ENCODE data around the gene SPSB2.
A peak's percentile ranks its signal among the peaks of the same experiment; 100 is the strongest.

Gene SPSB2, protein sequence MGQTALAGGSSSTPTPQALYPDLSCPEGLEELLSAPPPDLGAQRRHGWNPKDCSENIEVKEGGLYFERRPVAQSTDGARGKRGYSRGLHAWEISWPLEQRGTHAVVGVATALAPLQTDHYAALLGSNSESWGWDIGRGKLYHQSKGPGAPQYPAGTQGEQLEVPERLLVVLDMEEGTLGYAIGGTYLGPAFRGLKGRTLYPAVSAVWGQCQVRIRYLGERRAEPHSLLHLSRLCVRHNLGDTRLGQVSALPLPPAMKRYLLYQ

DNA sequence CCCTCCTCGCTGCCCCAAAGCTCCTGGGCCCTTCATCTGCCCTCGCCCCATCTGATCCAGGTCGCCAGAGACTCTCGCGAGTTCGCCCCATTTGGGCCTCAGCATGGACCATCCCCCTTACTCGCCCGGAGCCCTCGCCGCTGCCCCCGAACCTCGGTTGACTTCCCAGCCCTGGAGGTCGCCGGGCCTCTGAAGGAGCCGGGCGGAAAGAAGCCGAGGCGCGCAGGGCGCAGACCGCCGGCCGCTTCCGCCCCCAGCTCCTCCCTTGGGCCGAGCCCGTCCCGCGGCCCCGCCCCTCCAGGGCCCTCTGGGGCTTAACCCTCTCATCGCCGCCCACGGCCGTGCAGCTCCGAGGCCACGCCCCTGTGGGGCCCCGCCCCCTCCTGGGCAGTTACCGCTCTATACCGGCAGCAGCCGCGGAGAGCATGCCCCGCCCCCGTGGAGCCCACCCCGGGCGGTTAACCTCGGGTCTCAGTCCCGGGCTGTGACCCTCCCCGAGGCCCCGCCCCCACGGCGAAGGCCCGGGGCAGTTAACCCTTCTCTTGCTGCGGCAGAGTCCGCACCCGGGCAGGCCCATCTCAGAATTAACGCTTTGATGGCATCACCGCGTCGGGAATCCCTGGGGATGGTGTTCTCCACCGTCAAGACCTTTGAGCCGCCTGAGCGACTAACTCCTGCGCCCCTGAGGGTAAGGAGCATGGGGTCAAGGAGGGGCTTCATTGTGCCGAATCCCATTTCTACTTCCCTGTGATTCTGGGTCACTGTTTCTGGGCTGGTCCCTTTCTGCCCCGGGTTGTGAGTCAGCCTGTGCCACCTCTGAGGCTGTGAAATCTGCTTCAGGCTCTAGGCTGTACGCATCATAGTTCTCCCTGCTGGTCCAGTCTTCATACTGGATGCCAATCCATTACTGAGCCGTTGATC, at the start of gene SPSB2:
Gene SPSB2 (minus strand): TSS at position 210 of the 921 bp plus-strand sequence. CDS start 402 bp downstream, outside the sequence.
- Histone ChIP-seq H3K27ac (ENCODE audit: low read length) (peak within 1 kb of the TSS; percentile 77), H3K4me1 (ENCODE audit: control insufficient read depth, insufficient read depth, low read length) (peaks cover 41% of the 10 kb centered on the region), H3K27me3 (ENCODE audit: control insufficient read depth in 1 of 2, insufficient read depth in 2 of 2, low read length in 2 of 2) (no peaks in the 10 kb centered on the region), H3K4me3 (ENCODE audit: low read length in 2 of 2) (peak within 1 kb of the TSS; percentile 91), H3K9me3 (ENCODE audit: control insufficient read depth in 2 of 2, low read length in 2 of 2) (no peaks in the 10 kb centered on the region), H3K36me3 (ENCODE audit: control insufficient read depth in 2 of 2, insufficient read depth in 2 of 2, low read length in 2 of 2) (peaks cover 9 to 19% of the 10 kb centered on the region in 2 donors), H3K9ac (ENCODE audit: low read length in 2 of 2) (peak within 1 kb of the TSS; percentile 84 to 90)

DNA sequence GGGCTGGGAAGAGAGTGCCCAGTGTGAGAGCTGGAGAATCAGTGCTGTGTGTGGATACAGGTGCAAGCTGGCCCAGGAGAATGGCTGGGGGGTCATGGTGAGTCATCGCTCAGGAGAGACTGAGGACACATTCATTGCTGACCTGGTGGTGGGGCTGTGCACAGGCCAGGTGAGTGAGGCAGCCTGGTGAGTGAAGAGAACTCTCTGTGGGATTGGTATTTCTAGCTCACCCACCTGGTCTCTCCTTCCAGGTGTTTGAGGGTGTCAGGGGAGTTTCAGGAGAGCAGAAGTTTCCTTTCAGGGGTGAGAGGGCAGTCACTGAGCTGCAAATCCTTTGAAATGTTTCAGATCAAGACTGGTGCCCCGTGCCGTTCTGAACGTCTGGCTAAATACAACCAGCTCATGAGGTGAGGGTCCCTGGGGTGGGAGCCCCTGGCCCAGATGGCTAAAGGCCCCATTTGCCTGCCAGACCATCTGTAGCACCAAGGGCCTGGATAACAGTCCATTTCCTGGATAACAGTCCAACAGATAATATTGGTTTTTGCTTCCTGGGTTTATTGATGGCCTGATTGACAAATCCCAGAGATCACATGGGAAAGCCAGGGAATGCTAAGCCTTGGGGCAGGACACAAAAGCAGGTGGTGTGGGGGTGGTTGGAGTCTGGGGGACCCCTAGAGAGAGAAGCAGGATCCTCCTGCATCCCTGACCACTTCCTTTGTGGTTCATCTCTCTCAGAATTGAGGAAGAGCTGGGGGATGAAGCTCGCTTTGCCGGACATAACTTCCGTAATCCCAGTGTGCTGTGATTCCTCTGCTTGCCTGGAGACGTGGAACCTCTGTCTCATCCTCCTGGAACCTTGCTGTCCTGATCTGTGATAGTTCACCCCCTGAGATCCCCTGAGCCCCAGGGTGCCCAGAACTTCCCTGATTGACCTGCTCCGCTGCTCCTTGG, 49.2 kb upstream of the SPSB2 start:
- no peaks in the 10 kb centered on the region for H3K9me3 ChIP-seq (ENCODE audit: control insufficient read depth in 2 of 2, low read length in 2 of 2)
- H3K4me3 ChIP-seq (ENCODE audit: low read length in 2 of 2): no peak overlapping the region
- no peak overlapping the region for H3K9ac ChIP-seq (ENCODE audit: low read length in 2 of 2)
- peaks cover 19 to 33% of the 10 kb centered on the region in 2 donors for H3K36me3 ChIP-seq (ENCODE audit: control insufficient read depth in 2 of 2, insufficient read depth in 2 of 2, low read length in 2 of 2)
- H3K4me1 ChIP-seq (ENCODE audit: control insufficient read depth, insufficient read depth, low read length): peaks cover 39% of the 10 kb centered on the region
- peak overlapping the region; percentile 18 for H3K27ac ChIP-seq (ENCODE audit: low read length)
- H3K27me3 ChIP-seq (ENCODE audit: control insufficient read depth in 1 of 2, insufficient read depth in 2 of 2, low read length in 2 of 2): no peaks in the 10 kb centered on the region

DNA sequence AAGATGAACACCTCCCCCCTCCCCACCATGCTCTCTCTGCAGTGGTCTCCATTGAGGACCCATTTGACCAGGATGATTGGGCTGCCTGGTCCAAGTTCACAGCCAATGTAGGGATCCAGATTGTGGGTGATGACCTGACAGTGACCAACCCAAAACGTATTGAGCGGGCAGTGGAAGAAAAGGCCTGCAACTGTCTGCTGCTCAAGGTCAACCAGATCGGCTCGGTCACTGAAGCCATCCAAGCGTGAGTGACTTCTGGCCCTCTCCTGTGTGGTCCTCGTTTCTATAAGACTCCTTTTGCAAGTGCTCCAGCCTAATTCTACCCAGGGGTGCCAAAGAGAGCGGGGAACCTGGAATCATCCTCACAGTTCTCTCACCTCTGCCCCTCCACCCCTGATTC, 48.4 kb upstream of the SPSB2 start:
- peaks cover 32% of the 10 kb centered on the region for H3K4me1 ChIP-seq (ENCODE audit: control insufficient read depth, insufficient read depth, low read length)
- H3K27me3 ChIP-seq (ENCODE audit: control insufficient read depth in 1 of 2, insufficient read depth in 2 of 2, low read length in 2 of 2): no peaks in the 10 kb centered on the region
- H3K36me3 ChIP-seq (ENCODE audit: control insufficient read depth in 2 of 2, insufficient read depth in 2 of 2, low read length in 2 of 2): peaks cover 22 to 40% of the 10 kb centered on the region in 2 donors
- no peak overlapping the region for H3K9ac ChIP-seq (ENCODE audit: low read length in 2 of 2)
- H3K27ac ChIP-seq (ENCODE audit: low read length): no peak overlapping the region
- no peaks in the 10 kb centered on the region for H3K9me3 ChIP-seq (ENCODE audit: control insufficient read depth in 2 of 2, low read length in 2 of 2)
- H3K4me3 ChIP-seq (ENCODE audit: low read length in 2 of 2): no peak overlapping the region

- Histone ChIP-seq H3K4me3 (ENCODE audit: low read length in 2 of 2) (no peak overlapping the region), H3K36me3 (ENCODE audit: control insufficient read depth in 2 of 2, insufficient read depth in 2 of 2, low read length in 2 of 2) (peaks cover 24 to 43% of the 10 kb centered on the region in 2 donors), H3K9me3 (ENCODE audit: control insufficient read depth in 2 of 2, low read length in 2 of 2) (no peaks in the 10 kb centered on the region), H3K9ac (ENCODE audit: low read length in 2 of 2) (no peak overlapping the region), H3K4me1 (ENCODE audit: control insufficient read depth, insufficient read depth, low read length) (peaks cover 28% of the 10 kb centered on the region), H3K27me3 (ENCODE audit: control insufficient read depth in 1 of 2, insufficient read depth in 2 of 2, low read length in 2 of 2) (no peaks in the 10 kb centered on the region), H3K27ac (ENCODE audit: low read length) (no peak overlapping the region)
These were observed 46.5 kb upstream of the SPSB2 start for GRCh38 chr12:6919588-6919987.

DNA sequence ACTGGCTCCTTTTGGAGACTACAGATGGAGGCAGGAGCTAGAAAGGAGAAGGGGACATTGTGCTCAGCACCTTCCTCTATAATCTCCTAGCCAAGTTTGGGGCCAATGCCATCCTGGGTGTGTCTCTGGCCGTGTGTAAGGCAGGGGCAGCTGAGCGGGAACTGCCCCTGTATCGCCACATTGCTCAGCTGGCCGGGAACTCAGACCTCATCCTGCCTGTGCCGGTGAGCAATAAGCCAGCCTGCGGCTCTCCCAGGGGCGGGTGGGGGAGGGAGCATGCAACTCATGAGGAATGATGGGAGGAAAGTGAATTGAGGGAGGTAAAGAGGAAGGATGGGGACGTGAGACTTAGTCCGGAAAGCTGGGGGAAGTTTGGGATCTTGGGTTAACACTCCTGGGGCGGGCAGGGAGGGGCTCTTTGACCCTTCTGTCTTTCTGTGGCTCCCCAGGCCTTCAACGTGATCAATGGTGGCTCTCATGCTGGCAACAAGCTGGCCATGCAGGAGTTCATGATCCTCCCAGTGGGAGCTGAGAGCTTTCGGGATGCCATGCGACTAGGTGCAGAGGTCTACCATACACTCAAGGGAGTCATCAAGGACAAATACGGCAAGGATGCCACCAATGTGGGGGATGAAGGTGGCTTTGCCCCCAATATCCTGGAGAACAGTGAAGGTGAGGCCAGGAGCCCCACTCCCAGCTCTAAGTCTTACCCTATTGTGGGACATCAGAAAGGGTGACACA, 44.6 kb upstream of the SPSB2 start:
- no peaks in the 10 kb centered on the region for H3K9me3 ChIP-seq (ENCODE audit: control insufficient read depth in 2 of 2, low read length in 2 of 2)
- no peaks in the 10 kb centered on the region for H3K27me3 ChIP-seq (ENCODE audit: control insufficient read depth in 1 of 2, insufficient read depth in 2 of 2, low read length in 2 of 2)
- H3K27ac ChIP-seq (ENCODE audit: low read length): no peak overlapping the region
- peaks cover 24 to 36% of the 10 kb centered on the region in 2 donors for H3K36me3 ChIP-seq (ENCODE audit: control insufficient read depth in 2 of 2, insufficient read depth in 2 of 2, low read length in 2 of 2)
- H3K4me3 ChIP-seq (ENCODE audit: low read length in 2 of 2): no peak overlapping the region
- H3K9ac ChIP-seq (ENCODE audit: low read length in 2 of 2): no peak overlapping the region
- peaks cover 27% of the 10 kb centered on the region for H3K4me1 ChIP-seq (ENCODE audit: control insufficient read depth, insufficient read depth, low read length)

GRCh38 chr12:6916426-6917200, 43.5 kb upstream of the SPSB2 start:
- H3K36me3 ChIP-seq (ENCODE audit: control insufficient read depth in 2 of 2, insufficient read depth in 2 of 2, low read length in 2 of 2): peaks cover 19 to 27% of the 10 kb centered on the region in 2 donors
- no peak overlapping the region for H3K9ac ChIP-seq (ENCODE audit: low read length in 2 of 2)
- H3K4me1 ChIP-seq (ENCODE audit: control insufficient read depth, insufficient read depth, low read length): peaks cover 25% of the 10 kb centered on the region
- H3K4me3 ChIP-seq (ENCODE audit: low read length in 2 of 2): no peak overlapping the region
- no peaks in the 10 kb centered on the region for H3K9me3 ChIP-seq (ENCODE audit: control insufficient read depth in 2 of 2, low read length in 2 of 2)
- H3K27ac ChIP-seq (ENCODE audit: low read length): peak overlapping the region; percentile 31
- H3K27me3 ChIP-seq (ENCODE audit: control insufficient read depth in 1 of 2, insufficient read depth in 2 of 2, low read length in 2 of 2): no peaks in the 10 kb centered on the region

GRCh38 chr12:6915789-6916285, 42.7 kb upstream of the SPSB2 start:
- Histone ChIP-seq H3K4me1 (ENCODE audit: control insufficient read depth, insufficient read depth, low read length) (peaks cover 24% of the 10 kb centered on the region), H3K9ac (ENCODE audit: low read length in 2 of 2) (no peak overlapping the region), H3K9me3 (ENCODE audit: control insufficient read depth in 2 of 2, low read length in 2 of 2) (no peaks in the 10 kb centered on the region), H3K36me3 (ENCODE audit: control insufficient read depth in 2 of 2, insufficient read depth in 2 of 2, low read length in 2 of 2) (peaks cover 14 to 24% of the 10 kb centered on the region in 2 donors), H3K27ac (ENCODE audit: low read length) (peak overlapping the region; percentile 92), H3K4me3 (ENCODE audit: low read length in 2 of 2) (peak overlapping the region in 1 of 2 donors; percentile 22), H3K27me3 (ENCODE audit: control insufficient read depth in 1 of 2, insufficient read depth in 2 of 2, low read length in 2 of 2) (no peaks in the 10 kb centered on the region)

DNA sequence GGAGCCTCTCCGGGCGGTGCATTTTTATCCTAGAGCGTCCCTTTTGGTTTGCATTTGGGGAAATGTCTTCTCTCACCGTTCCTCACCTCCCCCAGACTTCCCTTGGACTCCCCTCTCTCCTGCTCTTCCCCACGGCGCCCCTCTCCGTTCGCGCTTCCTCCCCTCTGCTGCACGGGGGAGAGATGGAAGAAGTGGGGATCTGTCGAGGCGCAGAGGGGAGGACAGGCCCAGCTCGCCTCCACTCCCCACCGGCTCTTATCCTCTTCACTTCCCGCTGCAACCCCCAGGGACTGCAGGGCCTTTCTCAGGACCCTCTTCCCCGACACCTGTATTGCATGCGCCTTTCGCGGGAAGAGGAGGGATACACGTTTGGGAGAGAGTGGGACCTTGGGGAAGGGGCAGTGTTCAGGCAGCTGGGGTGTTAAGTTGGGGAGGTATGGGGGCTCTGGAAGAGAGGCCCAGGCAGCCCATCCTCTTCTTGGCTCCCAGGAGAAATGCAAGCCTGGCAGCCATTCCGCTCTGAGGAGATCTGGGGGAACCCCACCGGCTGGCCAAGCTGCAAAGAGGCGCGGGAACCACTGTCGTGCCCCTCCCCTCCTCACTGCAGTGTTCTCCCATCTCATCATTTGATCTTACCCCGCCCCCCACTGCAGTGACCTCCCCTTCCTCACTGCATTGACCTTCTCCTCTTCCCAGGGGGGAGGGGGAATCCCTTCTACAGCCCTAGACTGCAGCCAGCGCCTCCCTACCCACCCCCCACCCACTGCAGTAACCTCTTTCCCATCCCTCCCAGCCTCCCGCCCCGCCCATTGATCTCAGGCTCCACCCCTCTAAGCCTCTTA, 42.1 kb upstream of the SPSB2 start:
- H3K9ac ChIP-seq (ENCODE audit: low read length in 2 of 2): peak overlapping the region; percentile 74 to 91
- no peaks in the 10 kb centered on the region for H3K27me3 ChIP-seq (ENCODE audit: control insufficient read depth in 1 of 2, insufficient read depth in 2 of 2, low read length in 2 of 2)
- H3K36me3 ChIP-seq (ENCODE audit: control insufficient read depth in 2 of 2, insufficient read depth in 2 of 2, low read length in 2 of 2): peaks cover 14 to 24% of the 10 kb centered on the region in 2 donors
- peak overlapping the region; percentile 82 to 83 for H3K4me3 ChIP-seq (ENCODE audit: low read length in 2 of 2)
- H3K4me1 ChIP-seq (ENCODE audit: control insufficient read depth, insufficient read depth, low read length): peaks cover 24% of the 10 kb centered on the region
- H3K27ac ChIP-seq (ENCODE audit: low read length): peak overlapping the region; percentile 92
- H3K9me3 ChIP-seq (ENCODE audit: control insufficient read depth in 2 of 2, low read length in 2 of 2): no peaks in the 10 kb centered on the region

Data from stomach smooth muscle (tissue), 2 donors.